GM12892 (cell line): ENCODE measurements around the gene TGM3.

Source experiments
- POLR2A ChIP-seq: IDR thresholded peaks from 2 replicates; pipeline ENCODE4 v1.6.1; 2011; ENCODE audit warnings: low read depth, low read length, control low read depth
- POLR2AphosphoS5 ChIP-seq: IDR thresholded peaks from 2 replicates; pipeline ENCODE4 v1.6.1; 2011; ENCODE audit warnings: low read depth, low read length, control low read depth
- TAF1 ChIP-seq: IDR thresholded peaks from 2 replicates; pipeline ENCODE4 v1.6.1; 2011; ENCODE audit warnings: low read depth, mild to moderate bottlenecking, control low read depth, low read length, borderline replicate concordance

DNA sequence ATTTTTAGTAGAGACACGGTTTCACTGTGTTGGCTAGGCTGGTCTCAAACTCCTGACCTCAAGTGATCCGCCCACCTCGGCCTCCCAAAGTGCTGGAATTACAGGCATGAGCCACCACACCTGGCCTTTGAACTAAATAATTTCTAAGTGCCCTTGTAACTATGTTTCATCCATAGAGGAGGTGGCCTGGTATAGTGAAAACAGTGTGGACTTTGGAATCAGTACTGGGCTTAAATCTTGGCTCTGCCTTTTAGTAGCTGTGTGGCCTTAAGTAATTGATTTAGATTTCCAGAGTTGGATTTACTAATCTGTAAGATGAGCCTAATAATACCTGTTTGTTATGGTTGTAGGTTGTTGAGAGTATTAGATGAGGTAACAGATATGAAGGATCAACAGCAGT lies 14.2 kb upstream of the TGM3 start:
- no peak for TF ChIP-seq POLR2A
- no peak for TF ChIP-seq POLR2AphosphoS5
- no peak for TF ChIP-seq TAF1
